ENCODE measurements around the gene RPS10.

The RPS10 gene

DNA sequence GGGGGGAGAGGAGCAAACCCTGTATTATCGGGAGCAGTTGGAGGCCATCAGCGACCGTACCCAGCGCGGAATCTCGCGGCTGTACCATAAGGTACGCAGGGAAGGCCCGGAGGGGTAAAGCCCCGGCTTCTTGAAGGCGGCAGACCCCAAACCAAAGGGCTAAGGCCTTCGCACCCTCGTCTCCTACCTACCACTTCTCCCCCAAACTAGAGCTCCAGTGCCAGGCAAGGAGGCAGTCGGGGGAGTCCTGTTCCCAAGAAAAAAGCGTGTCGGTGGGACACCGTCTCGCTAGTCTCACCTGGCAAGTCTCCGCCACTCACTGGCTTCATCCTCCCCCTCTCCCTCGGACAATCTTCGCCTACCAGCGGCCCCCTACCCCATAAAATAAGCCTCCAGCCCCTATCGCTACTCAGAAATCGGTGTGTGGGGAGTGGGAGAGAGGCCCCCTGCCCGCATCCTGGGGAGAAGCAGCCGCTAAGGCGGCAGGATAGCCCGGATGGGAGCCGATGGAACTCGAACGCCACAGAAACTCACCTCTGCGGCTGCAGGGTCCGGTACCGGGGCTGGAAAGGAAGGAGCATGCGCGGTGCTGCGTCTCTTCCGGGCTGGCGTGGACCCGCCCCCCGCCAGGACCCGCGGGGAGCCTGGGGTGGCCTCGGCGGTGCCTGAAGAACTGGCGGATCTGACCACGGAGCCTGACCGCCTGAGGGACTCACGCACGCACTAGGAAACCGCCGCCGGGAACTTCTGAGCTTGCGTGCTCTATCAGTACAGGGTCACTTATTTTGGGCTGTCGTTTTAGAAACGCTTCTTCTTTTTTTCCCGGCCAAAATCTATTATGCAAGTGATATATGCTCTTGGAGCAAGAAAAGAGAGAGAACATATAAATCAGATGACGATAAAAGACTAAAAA is at the start of gene RPS10:
Gene RPS10, minus strand, starts transcription at position 572 of the 913 bp plus-strand sequence. CDS start 848 bp downstream, outside the sequence.
- peak; percentile 96 for DNase-seq

DNA sequence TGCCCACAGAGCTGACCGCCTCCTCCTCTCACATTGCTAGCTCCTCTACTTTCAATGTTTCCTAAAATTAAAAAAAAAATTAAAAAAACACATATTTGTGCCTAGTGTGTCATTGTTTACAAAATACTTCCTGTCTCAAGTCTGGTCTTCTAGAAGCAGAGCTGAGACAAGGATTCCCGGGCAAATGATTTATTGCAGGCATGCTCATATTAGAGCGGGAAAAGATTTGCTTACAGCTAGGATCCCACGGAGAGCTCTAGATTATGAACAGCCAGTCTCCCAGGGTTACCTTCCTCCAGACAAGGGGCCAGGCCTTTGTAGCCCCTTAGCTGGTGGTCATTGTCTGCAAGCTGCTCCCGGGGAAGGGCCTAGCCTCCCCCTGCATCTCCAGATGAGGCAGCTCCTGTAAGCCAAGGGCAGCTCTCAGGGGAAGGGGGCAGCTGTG is 49.4 kb upstream of the RPS10 start:
- no peak for DNase-seq

DNA sequence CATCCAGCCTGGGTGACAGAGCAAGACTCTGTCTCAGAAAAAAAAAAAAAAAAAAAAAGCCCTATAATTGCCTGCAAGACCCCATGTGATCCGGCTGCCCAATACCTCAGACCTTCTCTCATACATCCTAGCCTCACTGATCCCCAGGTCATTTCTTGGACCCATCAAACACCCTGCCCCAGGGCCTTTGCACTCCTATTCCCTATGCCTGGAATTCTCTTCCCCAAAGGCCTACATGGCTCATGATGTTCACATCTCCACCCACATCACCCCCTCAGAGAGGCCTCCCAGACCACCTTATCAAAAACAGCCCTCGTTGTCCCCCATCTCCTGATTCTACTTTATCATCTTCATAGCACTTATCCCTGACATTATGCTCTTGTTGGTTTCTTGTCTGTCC is 48.9 kb upstream of the RPS10 start:
- DNase-seq, result no peak

DNA sequence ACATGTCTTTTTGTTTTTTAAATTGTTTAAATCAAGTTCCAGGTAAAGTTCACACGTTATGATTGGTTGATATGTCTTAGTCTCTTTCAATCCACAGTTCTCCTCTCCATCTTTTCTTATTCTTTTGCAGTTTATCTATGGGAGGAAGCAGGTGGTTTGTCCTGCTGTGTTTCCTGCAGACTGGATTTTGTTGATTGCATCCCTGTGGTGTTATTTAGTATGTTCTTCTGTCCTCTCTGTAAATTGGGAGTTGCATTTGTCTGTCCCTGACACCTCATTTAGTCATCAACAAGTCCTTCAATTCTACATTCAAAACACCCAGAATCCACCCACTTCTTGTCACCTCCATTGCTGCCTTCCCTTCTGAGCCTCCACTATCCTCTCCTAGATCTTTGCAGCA is 48.1 kb upstream of the RPS10 start:
- no peak for DNase-seq

DNA sequence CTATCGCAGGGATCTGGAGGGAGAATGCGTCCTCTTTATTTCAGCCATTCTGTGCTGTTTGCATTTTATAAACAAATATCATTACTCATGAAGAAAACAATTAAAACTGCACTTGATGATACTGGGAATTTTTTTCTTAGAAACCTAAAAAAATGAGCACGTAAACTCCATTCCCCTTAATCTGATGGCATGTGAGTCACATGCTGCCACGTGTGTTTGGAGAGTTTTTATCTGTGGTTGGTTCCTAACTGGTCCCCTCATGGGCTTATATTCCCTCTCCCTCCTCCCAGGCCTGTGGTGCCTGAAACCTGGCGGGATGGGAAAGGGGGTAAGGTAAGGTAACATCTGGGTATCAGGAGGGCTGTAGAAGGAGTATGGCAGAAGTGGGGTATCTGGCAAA is 46.6 kb upstream of the RPS10 start:
- DNase-seq, result no peak

DNA sequence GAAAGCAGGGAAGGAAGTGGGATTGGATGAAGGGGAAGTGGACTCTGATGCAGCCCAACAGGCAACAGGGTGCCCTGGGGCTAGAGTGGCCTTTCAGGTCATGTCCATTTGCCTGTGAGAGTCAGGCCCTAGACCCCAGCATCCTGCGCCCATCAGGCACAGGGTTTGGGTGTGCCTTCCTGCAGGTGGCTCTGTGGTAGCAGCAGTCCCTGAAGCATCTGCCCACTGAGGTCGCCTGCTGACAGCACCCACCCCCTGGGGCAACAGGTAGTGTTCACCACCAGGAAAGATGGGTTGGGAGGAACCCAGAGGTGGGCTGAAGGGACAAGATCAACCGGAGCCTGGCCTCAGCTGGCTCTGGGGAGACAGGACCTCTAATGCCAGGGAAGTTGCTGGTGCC is 43.6 kb upstream of the RPS10 start:
- DNase-seq, result no peak

DNA sequence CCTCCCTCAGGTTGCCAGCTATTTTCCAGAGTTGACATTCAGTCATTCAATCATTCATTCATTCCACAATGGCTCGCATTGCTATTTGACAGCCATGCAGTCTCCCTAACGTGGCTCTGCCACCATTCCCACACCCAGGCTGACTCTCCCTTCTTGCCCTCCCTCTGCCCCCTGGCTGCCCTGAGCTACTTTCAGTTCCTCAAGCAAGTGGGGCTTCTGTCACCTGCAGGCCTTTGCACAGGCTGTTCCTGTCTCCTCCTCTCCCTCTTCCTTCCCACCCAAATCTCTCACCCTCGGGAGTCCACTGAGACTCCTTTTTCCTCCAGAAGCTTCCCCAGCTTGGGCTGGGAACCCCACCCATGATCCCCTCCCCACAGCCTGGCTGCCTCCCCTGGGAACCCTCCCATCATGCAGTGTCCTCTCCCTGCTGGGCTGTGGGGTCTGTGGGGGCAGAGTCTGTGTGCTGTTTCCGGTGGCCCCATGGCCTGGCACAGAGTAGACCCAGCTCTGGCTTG is 42.6 kb upstream of the RPS10 start:
- DNase-seq, result no peak

DNA sequence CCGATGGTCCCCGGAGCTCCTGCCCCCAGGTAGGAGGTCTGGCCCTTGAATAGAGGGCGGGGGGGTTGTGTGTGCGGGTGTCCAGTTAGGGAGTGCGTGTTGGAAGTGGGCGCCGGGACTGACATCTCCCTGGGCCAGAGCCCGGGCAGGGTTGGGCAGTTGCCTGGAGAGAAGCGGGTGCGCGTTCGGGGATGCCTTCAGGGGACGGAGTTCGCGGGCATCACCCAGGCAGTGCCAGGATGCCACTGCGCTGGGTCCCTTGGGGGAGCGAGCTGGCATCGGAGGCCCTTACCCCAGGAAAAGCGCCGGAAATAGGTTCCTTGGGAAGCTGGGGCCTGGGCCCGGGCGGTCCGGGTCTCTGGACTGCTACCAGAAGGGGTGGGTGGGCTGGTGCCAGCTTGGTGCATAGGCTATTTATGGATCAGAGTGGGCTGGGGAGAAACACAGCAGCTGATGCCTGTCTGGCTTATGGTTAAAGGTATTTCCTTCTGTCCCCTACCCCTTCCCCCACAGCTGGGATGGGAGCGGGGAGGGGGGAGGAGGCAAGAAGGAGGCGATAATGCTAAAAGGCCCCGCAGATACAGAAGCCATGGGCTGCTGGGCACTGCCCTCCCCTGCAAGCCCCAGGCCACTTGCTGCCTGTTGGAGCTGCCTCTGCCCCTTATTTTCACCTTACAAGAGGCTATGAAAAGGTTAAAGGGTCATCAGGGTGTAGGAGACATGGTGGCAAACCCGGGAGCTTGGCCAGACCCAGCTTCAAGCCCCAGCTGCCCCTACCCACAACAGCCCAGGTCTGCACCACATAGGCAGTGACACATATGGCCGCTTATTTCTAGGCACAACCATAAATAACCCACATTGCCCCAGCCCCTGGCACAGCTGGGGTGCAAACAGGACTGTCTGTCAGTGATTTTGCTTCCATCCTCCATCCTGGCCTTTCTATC is 40.6 kb upstream of the RPS10 start:
- DNase-seq, result no peak

DNA sequence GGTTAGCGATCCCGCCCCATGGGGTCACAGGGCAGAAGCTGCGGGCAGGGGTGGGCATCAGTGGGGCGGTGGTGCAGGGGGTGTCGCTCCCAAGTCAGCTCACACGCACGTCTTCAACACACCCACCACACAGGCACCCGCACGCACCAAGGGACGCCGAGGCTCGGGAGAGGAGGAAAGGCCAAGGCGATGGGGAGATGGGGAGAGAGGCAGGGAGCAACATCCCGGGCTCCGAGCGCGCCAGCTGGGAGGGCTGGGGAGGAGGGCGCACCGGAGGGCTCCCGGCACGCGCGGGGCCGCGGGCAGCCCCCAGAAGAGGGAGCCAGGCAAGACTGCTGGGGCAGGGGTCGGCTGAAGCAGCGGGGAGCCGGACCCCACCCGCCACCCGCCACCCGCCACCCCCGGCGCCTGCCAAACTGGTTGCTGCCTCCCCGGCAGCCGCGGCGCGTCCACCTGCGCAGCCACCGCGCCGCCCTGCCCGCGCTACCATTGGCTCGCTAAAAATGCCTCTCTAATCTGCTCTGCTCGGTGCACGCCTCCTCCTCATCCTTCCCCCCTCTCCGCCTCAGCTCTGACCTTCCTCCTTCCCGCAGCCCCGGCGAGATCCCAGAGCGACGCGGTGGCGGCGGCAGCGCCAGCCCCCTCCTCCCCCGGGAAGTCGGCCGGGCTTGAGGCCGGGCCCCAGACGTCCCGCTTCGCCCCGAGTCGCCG is 39.8 kb upstream of the RPS10 start, which contains the start of gene PACSIN1:
Gene PACSIN1, plus strand, starts transcription at position 546 of the 711 bp plus-strand sequence. CDS start 60,230 bp downstream, outside the sequence.
- peak; percentile 84 for DNase-seq

DNA sequence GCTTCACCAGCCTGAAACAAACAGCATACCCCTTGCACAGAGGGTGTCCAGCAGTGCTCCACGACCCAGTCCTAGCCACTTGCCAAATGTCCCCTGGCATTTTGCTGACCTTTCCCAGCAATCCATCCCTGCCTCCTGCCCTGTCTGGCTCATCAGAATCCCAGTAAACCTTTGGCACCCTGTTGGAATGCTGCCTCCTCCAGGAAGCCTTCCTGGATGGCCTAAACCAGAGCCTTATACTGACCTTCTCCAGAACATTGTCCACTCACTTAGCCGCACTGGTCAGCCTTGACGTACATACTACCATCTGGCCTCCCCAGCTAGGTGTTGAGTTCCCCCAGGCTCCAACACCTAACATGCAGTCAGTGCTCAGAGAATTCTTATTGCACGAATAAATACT is 38.0 kb upstream of the RPS10 start:
- DNase-seq, result no peak

DNA sequence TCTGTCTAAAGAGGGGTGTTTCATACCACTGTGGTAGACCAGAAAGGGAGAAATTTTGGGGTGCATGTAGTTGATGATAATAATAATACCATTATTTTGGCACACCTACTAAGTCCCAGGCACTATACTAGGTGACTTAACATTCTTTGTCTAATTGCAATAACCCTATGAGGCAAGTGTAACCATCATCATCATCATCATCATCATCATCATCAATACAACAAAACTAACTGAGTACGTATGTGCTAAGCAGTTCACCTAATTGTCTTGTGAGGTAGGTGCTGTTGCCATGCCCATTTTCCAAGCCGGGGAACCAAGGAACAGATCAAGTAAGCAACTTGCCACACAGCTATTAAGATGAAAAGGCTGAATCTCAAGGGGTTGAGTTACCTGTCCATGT is 37.4 kb upstream of the RPS10 start:
- DNase-seq, result no peak

DNA sequence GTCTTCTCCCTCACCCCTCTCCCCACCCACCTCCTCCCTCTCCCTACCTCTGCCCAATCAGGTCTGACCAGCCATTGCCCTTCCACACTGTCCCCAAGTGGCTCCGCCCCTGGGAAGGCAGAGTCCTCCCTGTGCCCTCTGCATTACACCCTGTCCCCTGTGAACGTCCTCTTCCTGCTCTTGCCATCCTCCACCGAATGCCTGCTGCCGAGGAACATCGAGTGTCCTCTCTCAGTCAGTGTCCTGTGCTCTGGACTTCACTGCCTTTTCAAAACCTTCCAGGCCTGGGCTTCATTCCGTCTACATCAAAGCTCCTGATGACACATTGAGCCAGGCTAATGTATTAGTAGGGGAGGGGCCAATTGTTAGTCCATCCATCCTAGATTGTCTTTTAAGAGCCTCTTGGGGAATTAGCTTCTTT is 36.7 kb upstream of the RPS10 start:
- peak; percentile 88 for DNase-seq

DNA sequence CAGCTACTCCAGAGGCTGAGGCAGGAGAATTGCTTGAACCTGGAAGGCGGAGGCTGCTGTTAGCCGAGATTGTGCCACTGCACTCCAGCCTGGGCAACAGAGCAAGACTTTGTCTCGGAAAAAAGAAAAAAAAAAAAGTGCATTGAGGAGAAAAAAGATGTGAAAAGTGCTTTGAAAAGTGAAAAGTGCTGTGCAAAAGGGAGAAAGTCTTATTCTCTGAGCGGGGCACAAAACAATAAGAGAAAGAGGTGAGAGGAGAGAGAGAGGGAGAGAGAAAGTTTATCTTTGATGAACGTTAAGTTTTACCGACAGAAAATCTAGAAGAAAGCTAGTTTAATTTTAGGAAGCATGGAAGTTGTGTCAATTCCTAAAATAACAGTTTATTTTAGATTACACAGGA is 36.1 kb upstream of the RPS10 start:
- DNase-seq, result no peak

DNA sequence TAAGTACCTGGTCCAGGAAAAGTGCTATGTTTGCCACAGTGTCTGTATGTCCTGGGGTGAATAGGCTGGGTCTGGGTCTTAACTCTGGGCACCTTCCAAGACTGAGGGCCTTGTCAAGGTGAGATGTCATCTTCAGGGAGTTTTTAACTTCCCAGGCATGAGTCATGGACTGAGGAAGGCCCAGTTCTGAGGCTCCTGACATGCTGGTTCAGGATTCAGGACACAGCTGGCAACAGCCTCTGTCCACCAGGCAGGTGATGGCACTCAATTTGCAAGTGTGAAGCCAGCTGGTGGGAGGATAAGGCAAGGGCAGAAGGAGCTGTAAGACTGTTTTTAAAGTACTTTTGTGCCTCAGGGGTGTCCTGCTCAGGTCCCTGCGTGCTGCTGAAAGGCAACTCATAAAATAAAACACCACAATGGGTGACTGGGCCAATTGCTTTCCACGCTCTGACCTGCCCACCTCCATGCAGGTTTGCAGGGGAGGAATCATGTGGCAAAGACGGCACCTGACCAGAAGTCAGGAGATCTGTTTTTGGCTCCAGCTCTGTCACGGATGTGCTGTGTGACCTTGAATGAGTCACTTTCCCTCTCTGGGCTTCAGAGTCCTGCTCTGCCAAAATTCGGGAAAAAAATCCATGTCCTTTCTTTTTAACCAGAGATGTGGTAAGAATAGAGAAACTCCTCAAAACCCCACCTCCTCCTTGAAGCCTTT is 35.1 kb upstream of the RPS10 start:
- no peak for DNase-seq

DNA sequence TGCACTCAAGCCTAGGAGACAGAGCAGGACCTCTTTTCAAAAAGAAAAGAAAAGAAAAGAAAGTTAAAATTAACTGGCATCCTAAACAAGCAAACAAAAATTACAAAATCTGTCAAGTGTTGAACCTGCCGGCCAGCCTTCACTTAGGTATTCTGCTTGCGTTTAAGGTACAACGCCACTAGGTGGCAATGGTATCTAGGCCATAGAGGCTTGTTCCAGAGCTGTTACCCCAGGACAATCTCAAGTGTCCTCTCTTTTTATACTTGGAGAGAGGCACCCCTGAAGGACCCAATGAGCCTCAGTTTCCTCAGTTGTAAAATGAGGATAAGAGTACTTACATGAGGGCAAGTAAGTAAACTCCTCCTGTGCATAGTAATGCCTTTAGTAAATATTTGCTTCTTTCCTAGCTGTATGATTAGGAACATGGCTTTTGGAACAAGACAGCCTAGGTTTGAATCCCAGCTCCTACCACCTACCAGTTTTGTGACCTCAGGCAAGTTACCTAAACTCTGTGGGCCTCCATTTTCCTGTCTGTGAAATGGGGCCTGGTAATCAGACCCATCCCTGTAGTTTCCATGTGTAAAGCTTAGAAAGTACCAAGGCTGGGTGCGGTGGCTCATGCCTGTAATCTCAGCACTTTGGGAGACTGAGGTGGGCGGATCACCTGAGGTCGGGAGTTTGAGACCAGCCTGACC is 34.2 kb upstream of the RPS10 start:
- DNase-seq, result no peak

DNA sequence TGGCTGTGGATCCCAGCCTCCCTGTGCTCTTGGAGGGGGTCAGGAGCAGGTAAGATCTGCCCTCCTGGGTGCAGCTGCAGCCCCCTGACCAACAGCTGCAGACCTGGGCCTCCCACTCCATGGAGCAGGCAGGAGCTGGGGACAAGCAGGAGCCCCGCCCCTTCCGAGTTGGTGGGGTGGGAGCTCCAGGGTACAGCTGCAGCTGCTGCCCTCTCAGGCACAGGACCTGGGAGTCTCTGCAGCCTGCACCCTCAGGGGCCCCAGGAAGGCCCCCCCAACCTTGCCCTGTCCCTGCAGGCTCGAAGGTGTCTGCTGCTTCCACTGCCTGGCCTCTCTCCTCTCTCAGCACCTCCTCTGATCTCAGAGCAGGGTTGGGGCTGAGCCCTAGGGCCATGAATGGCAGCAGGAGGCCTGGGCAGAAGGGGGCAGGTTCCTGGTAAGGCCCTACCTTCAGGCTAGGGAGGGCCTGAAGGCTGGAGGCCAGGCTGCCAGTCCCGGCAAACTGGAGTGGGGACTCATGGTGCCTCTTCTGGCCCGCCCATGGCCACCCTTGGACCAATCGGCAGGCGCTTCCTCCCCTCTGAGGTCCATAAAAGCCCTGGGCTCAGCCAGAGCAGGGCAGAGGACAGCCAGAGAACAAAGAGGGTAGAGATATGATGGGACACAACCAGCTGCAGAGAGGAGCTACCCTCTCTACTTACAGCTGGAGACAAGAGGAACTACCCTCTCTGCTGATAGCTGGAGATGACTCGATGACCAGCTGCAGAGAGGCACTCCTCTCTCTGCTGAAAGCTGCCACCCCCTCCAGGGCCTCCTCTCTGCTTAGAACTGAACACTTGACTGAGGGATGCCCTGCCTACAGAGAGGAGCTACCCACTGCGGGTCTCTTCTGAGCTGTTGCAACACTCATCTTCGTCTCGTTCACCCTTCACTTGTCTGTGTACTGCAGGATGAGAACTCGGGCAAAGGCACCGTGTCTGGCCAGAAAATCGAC is 32.2 kb upstream of the RPS10 start:
- peak; percentile 73 for DNase-seq

DNA sequence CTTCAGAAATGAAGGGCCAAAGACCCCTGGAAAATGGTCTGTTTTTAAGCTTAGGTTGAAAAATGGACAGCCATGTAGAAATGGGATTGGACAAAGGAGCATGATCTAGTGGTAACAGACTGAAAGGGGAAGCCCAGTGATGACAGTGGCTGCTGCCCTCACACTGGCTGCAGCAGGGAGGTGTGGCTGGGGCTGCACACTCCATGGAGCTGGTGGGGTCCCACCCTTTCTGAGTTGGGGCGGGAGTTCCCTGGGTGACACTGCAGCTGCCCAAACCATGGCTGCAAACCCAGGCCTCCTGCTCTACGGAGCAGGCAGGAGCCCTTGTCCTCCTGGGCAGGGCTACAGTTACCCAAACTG is 31.5 kb upstream of the RPS10 start:
- DNase-seq, result no peak

DNA sequence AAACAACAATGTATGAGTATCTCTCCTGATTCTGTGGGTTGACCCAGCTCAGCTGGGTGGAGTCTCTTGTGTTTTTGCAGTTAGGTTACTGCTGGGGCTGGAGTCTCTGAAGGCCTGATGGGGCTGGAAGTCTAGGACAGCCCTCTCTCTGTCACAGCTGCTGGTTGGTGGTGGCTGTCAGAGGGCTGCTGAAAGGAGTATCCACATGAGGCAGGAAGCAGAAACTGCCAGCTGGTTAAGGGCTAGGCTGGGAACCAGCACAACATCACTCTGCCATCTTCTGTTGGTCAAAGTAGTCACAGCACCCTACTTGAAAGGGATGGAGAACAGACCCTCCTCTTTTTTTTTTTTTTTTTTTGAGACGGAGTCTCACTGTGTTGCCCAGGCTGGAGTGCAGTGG is 30.0 kb upstream of the RPS10 start:
- no peak for DNase-seq

DNA sequence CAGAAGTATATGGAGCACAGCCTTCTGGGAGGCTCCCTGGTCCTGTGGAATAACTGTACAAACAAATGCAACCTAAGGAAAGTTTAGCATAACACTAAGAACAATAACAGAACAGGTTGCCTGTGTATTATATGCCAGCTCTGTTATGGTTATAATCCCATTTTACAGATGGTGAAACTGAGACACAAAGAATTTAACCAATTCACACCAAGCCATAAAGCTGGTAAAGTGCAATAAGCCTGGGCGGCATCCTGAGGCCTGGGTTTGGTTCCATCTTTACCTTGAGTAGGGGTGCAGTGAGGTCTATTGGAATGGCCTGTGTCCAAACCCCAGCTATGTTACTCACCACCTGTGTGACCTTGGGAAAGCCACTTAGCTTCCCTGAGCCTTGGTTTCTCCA is 25.3 kb upstream of the RPS10 start:
- DNase-seq, result no peak

DNA sequence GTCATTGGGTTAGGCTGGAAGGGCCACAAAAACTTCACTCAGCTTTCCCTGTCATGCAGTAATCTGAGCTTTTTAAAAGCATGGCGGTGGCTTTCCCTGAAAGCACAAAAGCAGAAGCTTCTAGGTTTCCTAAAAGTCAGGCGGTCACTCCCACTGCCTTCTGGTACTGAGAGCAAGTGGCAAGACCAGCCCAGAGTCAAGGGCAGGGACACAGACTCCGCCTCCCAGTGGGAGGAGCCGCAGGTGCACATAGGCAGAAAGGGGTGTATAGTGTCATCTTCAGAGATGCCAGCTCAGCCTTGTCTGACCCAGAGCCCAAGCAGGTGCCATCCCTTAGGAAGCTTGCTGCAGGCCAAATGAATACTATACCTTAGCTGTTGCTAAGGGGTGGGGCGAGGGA is 22.0 kb upstream of the RPS10 start:
- no peak for DNase-seq
